ENCODE data around the gene TRPV3. TPM values are rescaled to one million over a fixed set of nuclear protein-coding genes. Genes with fewer than 3 reads are reported as not detected.
A peak's percentile ranks its signal among the peaks of the same experiment; 100 is the strongest.

TRPV3 gene
- total and polyA plus RNA-seq, 12 donors = 0.17 to 2.8 (median 1.1) TPM

- Histone ChIP-seq H3K27ac (no peak overlapping the region), H3K27me3 (no peaks in the 10 kb centered on the region), H3K4me3 (no peak overlapping the region), H3K36me3 (no peaks in the 10 kb centered on the region), H3K4me1 (no peaks in the 10 kb centered on the region), H3K9me3 (peaks cover 0 to 11% (median 0%) of the 10 kb centered on the region in 11 donors)
- ATAC-seq (no peak), DNase-seq (no peak)
- no peak for TF ChIP-seq CTCF (IDR thresholded peaks at IDR 0.05)
- 53 to 61% methylated on average over 1 of the region's 1 CpG for WGBS, 2 donors
- intact Hi-C loops (cut with DNase I) = no loop called here
These were observed 54.3 kb downstream of the TRPV3 start for GRCh38 chr17:3503285-3503684.

- Histone ChIP-seq H3K36me3 (no peaks in the 10 kb centered on the region), H3K27ac (no peak overlapping the region), H3K27me3 (no peaks in the 10 kb centered on the region), H3K4me3 (no peak overlapping the region), H3K9me3 (peaks cover 0 to 11% (median 0%) of the 10 kb centered on the region in 11 donors), H3K4me1 (no peaks in the 10 kb centered on the region)
- no peak for DNase-seq
- WGBS, 2 donors = 68 to 77% methylated on average over 5 of the region's 5 CpGs
- no peak for TF ChIP-seq CTCF (IDR thresholded peaks at IDR 0.05)
- intact Hi-C loops (cut with DNase I) = no loop called here
- peak in 1 of 8 donors; percentile 37 for ATAC-seq
These were observed 55.1 kb downstream of the TRPV3 start for GRCh38 chr17:3502466-3502865.

- intact Hi-C loops (cut with DNase I) = no loop called here
- TF ChIP-seq CTCF (IDR thresholded peaks at IDR 0.05) = no peak
- no peaks in the 10 kb centered on the region for H3K36me3 ChIP-seq
- 75 to 79% methylated on average over 5 of the region's 5 CpGs for WGBS, 2 donors
- H3K4me1 ChIP-seq = no peaks in the 10 kb centered on the region
- DNase-seq = no peak
- no peak overlapping the region for H3K4me3 ChIP-seq
- H3K9me3 ChIP-seq = peaks cover 0 to 11% (median 0%) of the 10 kb centered on the region in 11 donors
- no peak overlapping the region for H3K27ac ChIP-seq
- H3K27me3 ChIP-seq = no peaks in the 10 kb centered on the region
- ATAC-seq = no peak
These were observed 56.3 kb downstream of the TRPV3 start for GRCh38 chr17:3501344-3501743.

GRCh38 chr17:3497101-3497500 lies 60.5 kb downstream of the TRPV3 start:
- peaks cover 0 to 11% (median 0%) of the 10 kb centered on the region in 11 donors for H3K9me3 ChIP-seq
- no peak overlapping the region for H3K27ac ChIP-seq
- intact Hi-C loops (cut with DNase I) = no loop called here
- DNase-seq (no peak), ATAC-seq (no peak)
- no peak overlapping the region for H3K4me3 ChIP-seq
- no peaks in the 10 kb centered on the region for H3K4me1 ChIP-seq
- H3K36me3 ChIP-seq = no peaks in the 10 kb centered on the region
- WGBS, 2 donors = 86 to 87% methylated on average over 7 of the region's 7 CpGs
- no peak for TF ChIP-seq CTCF (IDR thresholded peaks at IDR 0.05)
- no peaks in the 10 kb centered on the region for H3K27me3 ChIP-seq
